GM12892 (cell line): ENCODE measurements around the gene CD52.

Source experiments
- POLR2A ChIP-seq: IDR thresholded peaks from 2 replicates; pipeline ENCODE4 v1.6.1; 2011; ENCODE audit warnings: low read depth, low read length, control low read depth
- TAF1 ChIP-seq: IDR thresholded peaks from 2 replicates; pipeline ENCODE4 v1.6.1; 2011; ENCODE audit warnings: low read depth, mild to moderate bottlenecking, control low read depth, low read length, borderline replicate concordance

DNA sequence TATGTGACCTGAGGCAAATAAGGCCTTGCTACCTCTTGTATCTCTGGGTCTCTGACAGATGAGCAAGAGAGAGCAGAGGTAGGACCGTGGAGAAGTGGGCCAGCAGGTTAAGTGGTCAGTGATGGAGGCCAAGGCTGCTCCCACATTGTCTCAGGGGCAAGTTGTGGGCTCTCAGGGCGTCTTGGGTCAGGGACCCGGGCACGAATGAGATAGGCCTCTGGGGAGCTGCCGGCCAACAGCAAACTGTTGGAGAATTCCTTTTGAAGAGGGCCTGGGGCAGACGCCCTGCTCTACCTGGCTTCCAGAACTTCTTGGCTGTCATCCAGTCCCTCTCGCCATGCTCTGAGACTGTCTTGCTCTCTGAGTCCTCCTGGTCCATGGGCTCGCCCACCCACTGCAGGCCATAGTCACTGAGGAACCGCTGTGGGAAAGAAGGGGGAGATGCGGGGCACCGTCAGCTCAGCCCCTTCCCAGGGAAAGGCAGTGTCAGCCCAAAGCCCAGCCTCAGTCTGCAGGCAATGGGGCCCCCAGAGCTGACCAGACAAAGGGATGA lies 23.8 kb upstream of the CD52 start:
- TF ChIP-seq POLR2A, result no peak
- no peak for TF ChIP-seq TAF1
